K562 (cell line): ENCODE results near the gene BTF3L4. TPM values are rescaled to one million over a fixed set of nuclear protein-coding genes. Genes with fewer than 3 reads are reported as not detected.

Source experiments
- CBX2 ChIP-seq: fragments of 200-600 bp; sonication (generic); IDR thresholded peaks from one replicate; pipeline ENCODE4 v1.6.1; 2012; ENCODE audit warnings: mild to moderate bottlenecking, low read length, inconsistent platforms; ENCODE audit not compliant: insufficient read depth, poor library complexity, severe bottlenecking
- CC2D1A ChIP-seq: fragments of 450-650 bp; IDR thresholded peaks from 2 replicates; pipeline ENCODE4 v1.6.1; 2017; ENCODE audit warnings: mild to moderate bottlenecking
- CREB1 ChIP-seq, 2 experiments: sonication (generic) in 1 of 2; formaldehyde crosslinking in 1 of 2; IDR thresholded peaks; 2 replicates each; pipeline versions ENCODE4 v1.6.1 to v1.8.0; 2012 to 2022; ENCODE audit warnings: inconsistent platforms in 1 of 2, mild to moderate bottlenecking in 1 of 2, missing genetic modification reagents in 1 of 2, moderate library complexity in 1 of 2
- ESRRA ChIP-seq: fragments of 450-650 bp; IDR thresholded peaks from 2 replicates; pipeline ENCODE4 v1.6.1; 2014; ENCODE audit warnings: low read depth, mild to moderate bottlenecking, moderate library complexity, borderline replicate concordance
- ZEB2 ChIP-seq: fragments of 450-650 bp; IDR thresholded peaks from 2 replicates; pipeline ENCODE4 v1.6.1; 2016
- ZNF384 ChIP-seq: IDR thresholded peaks from 2 replicates; pipeline ENCODE4 v1.6.1; 2012; ENCODE audit warnings: low read depth, low read length, improper control_type of control experiment
- polyA plus RNA-seq, 8 experiments: library from polyadenylated mRNA; depleted of rRNA in 4 of 8; stranded (reverse) in 5 of 8; unstranded in 3 of 8; fragments of >200 nt; fragmentation: Nextera tagmentation in 2 of 8; fragmentation: Illumina TruSeq in 1 of 8; extraction: Ambion mirVana in 2 of 8; extraction: Trizol in 1 of 8; gene quantifications; 2 replicates each; pipeline versions ENCODE4 v1.2.1 to v1.2.3, GENCODE V29; 2011 to 2014; ENCODE audit warnings: inconsistent platforms in 1 of 8, missing spikeins in 1 of 8
- total RNA-seq, 7 experiments: library from RNA; depleted of rRNA in 6 of 7; stranded (reverse); fragments of >200 nt in 6 of 7; fragmentation: Illumina TruSeq in 2 of 7; extraction: Trizol in 2 of 7; gene quantifications; 2 replicates each; pipeline versions ENCODE4 v1.2.1 to v1.2.3, GENCODE V29; 2011 to 2021; ENCODE audit warnings: low replicate concordance in 1 of 7
- TF ChIP-seq, protein P1 (sequence below): IDR thresholded peaks from 3 replicates; pipeline ENCODE4 v1.6.1; 2011; ENCODE audit warnings: borderline replicate concordance, mild to moderate bottlenecking, moderate library complexity; ENCODE audit not compliant: insufficient read length; ENCODE audit errors: extremely low read depth
- TF ChIP-seq, protein P2 (sequence below), 2 experiments: IDR thresholded peaks; 2 replicates each; pipeline ENCODE4 v1.6.1; 2012; ENCODE audit warnings: improper control_type of control experiment in 2 of 2, low read depth in 2 of 2, low read length in 2 of 2, borderline replicate concordance in 1 of 2
- TF ChIP-seq, protein P3 (sequence below), 2 experiments: fragments of 450-650 bp in 1 of 2; IDR thresholded peaks; 2 replicates each; pipeline ENCODE4 v1.6.1; 2011 to 2017; ENCODE audit warnings: low read depth in 2 of 2, antibody characterized with exemption in 1 of 2, borderline replicate concordance in 1 of 2, low read length in 1 of 2, mild to moderate bottlenecking in 1 of 2, mixed read lengths in 1 of 2; ENCODE audit not compliant: control insufficient read depth in 1 of 2
- TF ChIP-seq, protein P4 (sequence below): sonication (generic); formaldehyde crosslinking; IDR thresholded peaks from 2 replicates; pipeline ENCODE4 v1.8.0; 2022; ENCODE audit warnings: mild to moderate bottlenecking, missing genetic modification reagents

The BTF3L4 gene
- total and polyA plus RNA-seq, 9 of the 15 experiments (the other 6 are each of a cell fraction or from before 2014, with no cell fraction given): 40.1 to 106 (median 88.8) TPM

DNA sequence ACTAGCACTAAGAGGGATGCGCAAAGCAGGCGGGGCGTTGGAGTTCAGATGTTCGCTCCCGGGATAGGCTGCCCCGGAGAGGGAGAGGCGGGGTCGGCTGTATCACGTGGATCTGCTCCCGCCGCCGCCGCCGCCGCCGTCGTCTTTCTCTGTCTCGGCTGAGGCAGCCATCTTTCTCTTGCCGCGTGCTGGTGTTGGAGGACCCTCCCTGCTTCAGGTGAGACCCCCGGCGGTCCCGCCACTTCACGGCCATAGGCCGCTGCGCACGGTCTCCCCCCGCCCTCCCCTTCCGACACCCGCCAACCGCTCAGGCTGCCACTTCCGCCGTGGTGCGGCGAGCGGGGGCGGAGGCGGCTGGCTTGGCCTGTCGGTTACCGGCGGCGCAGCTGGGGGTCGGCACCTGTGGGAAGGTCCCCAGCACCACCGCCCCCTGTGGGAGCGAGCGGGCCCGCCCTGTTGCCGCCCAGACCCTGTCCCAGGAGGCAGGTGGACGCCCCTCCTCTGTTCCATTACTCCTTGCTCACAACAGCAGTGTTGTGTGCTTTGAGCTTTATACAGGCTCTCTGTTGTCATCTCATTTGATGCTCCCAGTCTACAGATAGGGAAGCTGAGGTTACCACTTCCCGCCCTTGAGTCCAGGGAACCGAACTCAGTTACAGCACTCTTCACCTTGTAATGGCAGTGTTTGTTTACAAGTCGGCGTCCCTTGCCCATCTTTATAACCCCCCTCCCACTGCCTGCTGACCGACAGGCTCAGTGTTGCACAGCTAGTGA is at the start of gene BTF3L4 (continued):
- TF ChIP-seq, protein P1, sequence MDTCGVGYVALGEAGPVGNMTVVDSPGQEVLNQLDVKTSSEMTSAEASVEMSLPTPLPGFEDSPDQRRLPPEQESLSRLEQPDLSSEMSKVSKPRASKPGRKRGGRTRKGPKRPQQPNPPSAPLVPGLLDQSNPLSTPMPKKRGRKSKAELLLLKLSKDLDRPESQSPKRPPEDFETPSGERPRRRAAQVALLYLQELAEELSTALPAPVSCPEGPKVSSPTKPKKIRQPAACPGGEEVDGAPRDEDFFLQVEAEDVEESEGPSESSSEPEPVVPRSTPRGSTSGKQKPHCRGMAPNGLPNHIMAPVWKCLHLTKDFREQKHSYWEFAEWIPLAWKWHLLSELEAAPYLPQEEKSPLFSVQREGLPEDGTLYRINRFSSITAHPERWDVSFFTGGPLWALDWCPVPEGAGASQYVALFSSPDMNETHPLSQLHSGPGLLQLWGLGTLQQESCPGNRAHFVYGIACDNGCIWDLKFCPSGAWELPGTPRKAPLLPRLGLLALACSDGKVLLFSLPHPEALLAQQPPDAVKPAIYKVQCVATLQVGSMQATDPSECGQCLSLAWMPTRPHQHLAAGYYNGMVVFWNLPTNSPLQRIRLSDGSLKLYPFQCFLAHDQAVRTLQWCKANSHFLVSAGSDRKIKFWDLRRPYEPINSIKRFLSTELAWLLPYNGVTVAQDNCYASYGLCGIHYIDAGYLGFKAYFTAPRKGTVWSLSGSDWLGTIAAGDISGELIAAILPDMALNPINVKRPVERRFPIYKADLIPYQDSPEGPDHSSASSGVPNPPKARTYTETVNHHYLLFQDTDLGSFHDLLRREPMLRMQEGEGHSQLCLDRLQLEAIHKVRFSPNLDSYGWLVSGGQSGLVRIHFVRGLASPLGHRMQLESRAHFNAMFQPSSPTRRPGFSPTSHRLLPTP: no peak
- TF ChIP-seq ZNF384 (no peak), CREB1 (IDR thresholded peaks at IDR 0.05) (no peak; the same call in none of the 2 replicates), CREB1 (CRISPR knock-in tag; IDR thresholded peaks at IDR 0.05) (peak; percentile 60; the same call in 1 of the 2 replicates), CC2D1A (no peak), CBX2 (no peak), ESRRA (peak; percentile 74; the same call in 1 of the 2 replicates), ZEB2 (peak; percentile 53; the same call in 1 of the 2 replicates)
- TF ChIP-seq, protein P2, sequence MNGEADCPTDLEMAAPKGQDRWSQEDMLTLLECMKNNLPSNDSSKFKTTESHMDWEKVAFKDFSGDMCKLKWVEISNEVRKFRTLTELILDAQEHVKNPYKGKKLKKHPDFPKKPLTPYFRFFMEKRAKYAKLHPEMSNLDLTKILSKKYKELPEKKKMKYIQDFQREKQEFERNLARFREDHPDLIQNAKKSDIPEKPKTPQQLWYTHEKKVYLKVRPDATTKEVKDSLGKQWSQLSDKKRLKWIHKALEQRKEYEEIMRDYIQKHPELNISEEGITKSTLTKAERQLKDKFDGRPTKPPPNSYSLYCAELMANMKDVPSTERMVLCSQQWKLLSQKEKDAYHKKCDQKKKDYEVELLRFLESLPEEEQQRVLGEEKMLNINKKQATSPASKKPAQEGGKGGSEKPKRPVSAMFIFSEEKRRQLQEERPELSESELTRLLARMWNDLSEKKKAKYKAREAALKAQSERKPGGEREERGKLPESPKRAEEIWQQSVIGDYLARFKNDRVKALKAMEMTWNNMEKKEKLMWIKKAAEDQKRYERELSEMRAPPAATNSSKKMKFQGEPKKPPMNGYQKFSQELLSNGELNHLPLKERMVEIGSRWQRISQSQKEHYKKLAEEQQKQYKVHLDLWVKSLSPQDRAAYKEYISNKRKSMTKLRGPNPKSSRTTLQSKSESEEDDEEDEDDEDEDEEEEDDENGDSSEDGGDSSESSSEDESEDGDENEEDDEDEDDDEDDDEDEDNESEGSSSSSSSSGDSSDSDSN (IDR thresholded peaks at IDR 0.05; ENCODE audit: borderline replicate concordance in 1 of 2, low read depth in 2 of 2, low read length in 2 of 2): 0 out of 4 replicates have a peak, but pooled peaks of 1 of the 2 experiments have one; percentile 43
- TF ChIP-seq, protein P3, sequence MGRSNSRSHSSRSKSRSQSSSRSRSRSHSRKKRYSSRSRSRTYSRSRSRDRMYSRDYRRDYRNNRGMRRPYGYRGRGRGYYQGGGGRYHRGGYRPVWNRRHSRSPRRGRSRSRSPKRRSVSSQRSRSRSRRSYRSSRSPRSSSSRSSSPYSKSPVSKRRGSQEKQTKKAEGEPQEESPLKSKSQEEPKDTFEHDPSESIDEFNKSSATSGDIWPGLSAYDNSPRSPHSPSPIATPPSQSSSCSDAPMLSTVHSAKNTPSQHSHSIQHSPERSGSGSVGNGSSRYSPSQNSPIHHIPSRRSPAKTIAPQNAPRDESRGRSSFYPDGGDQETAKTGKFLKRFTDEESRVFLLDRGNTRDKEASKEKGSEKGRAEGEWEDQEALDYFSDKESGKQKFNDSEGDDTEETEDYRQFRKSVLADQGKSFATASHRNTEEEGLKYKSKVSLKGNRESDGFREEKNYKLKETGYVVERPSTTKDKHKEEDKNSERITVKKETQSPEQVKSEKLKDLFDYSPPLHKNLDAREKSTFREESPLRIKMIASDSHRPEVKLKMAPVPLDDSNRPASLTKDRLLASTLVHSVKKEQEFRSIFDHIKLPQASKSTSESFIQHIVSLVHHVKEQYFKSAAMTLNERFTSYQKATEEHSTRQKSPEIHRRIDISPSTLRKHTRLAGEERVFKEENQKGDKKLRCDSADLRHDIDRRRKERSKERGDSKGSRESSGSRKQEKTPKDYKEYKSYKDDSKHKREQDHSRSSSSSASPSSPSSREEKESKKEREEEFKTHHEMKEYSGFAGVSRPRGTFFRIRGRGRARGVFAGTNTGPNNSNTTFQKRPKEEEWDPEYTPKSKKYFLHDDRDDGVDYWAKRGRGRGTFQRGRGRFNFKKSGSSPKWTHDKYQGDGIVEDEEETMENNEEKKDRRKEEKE (IDR thresholded peaks at IDR 0.05; ENCODE audit: borderline replicate concordance in 1 of 2, control insufficient read depth in 1 of 2, low read depth in 2 of 2, low read length in 1 of 2): no peak
- TF ChIP-seq, protein P4, sequence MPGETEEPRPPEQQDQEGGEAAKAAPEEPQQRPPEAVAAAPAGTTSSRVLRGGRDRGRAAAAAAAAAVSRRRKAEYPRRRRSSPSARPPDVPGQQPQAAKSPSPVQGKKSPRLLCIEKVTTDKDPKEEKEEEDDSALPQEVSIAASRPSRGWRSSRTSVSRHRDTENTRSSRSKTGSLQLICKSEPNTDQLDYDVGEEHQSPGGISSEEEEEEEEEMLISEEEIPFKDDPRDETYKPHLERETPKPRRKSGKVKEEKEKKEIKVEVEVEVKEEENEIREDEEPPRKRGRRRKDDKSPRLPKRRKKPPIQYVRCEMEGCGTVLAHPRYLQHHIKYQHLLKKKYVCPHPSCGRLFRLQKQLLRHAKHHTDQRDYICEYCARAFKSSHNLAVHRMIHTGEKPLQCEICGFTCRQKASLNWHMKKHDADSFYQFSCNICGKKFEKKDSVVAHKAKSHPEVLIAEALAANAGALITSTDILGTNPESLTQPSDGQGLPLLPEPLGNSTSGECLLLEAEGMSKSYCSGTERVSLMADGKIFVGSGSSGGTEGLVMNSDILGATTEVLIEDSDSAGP (CRISPR knock-in tag): 0 out of 2 replicates have a peak, but pooled peaks have one; percentile 57
